GM04503 (cell line): Measurements from ENCODE around the gene SWSAP1.
A peak's percentile ranks its signal among the peaks of the same experiment; 100 is the strongest.
"Not testable (repeated sequence)": the region's sequence is repeated elsewhere in the genome, so short reads cannot be mapped to it uniquely, and the experiment has no call there.

ENCODE experiments used
- DNase-seq: peaks from one replicate; pipeline ENCODE4 v3.0.0-alpha.2; 2012; ENCODE audit warnings: low read depth

SWSAP1 gene, protein sequence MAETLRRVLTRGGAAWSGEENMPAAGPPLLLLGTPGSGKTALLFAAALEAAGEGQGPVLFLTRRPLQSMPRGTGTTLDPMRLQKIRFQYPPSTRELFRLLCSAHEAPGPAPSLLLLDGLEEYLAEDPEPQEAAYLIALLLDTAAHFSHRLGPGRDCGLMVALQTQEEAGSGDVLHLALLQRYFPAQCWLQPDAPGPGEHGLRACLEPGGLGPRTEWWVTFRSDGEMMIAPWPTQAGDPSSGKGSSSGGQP

DNA sequence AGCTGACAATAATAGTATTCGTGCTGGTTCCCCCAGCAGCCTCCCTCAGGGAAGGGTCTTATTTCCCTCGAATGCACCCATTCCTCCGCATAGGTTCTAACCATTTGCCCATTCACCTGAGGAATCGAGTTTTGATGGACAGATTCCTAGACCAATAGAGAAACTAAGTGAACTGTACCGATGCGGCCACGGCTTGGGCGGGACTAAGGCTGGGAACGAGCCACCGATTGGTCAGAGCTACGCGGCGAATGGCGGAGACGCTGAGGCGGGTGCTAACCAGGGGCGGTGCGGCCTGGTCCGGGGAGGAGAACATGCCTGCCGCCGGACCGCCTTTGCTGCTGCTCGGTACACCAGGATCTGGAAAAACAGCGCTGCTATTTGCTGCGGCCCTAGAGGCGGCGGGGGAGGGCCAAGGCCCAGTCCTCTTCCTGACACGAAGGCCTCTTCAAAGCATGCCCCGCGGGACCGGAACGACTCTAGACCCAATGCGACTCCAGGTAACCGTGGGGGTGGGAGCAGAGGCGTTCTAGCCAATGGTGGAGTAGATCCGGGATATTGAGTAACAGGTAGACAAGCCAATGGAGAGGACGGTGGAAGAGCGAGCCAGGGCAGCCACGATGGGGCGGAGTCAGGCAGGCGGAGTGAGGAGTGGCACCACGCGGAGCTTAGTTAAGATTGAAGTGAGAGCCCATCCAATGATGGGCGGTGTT is at the start of gene SWSAP1:
TSS of gene SWSAP1 (plus strand) at position 234 of the 710 bp plus-strand sequence. CDS start at position 249, 15 bp downstream.
- peak; percentile 97 for DNase-seq

DNA sequence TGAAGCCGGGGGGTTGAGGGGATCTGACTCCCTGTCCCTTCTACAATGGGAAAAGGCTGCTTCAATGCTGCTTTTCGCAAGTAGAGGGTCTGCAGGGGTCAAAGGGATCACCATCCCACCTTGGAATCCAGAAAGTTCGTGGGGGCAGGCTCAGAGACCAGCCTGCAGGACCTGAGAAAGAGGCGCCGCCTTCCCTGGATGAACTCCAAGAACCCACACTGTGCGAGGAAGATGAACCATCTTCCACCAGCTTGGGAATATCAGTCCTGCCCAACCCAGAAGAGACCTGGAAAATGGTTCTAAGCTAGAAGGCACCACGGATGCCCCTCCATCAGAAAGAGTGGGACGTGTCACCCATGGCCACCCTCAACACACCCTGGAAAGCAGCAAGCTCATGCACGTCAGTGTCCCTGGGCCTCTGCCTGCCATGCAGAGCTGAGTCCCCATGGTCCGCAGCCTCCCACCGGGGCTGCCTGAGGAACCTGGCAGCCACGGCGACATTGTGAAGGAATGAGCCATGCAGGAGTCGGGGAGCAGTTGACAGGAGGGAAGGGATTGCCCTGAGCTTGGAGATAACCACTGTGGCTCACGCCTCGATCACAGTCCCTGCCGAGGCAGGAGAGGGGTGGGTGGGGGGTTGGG is 49.6 kb upstream of the SWSAP1 start:
- DNase-seq, result no peak

DNA sequence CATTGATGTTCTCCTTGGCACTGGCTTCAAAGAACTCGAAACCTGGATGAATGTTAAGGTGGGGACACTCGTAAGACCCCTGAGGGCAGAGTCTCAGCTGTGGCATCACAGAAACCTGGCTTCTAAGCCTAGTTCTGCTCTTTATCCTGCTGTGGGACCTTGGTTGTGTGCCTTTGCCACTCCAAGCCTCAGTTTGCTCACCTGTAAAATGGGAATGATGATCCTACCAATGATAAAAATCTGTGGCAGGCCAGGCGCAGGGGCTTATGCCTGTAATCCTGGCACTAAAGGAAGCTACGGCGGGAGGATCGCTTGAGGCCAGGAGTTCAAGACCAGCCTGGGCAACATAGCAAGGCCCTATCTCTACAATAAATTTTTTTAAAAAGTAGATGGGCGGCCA is 48.9 kb upstream of the SWSAP1 start:
- no peak for DNase-seq

DNA sequence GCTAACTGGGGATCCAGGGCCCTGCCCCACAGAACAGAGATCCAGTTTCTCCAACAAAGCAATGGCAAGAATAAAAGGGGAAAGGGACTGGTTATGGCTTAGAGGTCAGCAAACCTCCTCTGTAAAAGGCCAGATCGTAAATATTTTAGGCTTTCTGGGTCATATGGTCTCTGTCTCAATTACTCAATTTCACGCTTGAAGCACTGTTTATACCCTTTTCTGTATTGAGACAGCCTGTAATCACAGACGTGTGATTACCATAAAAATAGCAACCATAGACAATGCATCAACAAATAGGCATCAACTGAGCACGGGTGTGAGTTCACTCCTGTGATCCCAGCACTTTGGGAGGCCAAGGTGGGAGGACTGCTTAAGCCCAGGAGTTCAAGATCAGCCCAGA is 44.3 kb upstream of the SWSAP1 start:
- no peak for DNase-seq

DNA sequence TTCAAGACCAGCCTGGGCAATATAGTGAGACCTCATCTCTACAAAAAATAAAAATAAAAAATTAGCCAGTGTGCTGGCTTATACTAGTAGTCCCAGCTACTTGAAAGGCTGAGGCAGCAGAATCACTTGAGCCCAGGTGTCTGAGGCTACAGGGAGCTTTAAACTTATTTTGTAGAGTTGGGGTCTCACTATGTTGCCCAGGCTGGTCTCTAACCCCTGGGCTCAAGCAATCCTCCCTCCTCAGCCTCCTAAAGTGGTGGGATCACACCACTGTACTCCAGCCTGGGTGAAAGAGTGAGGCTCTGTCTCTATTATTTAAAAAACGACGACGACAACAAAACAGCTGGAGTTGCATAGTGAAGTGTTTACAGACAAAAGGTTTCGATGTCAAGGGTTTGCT is 43.0 kb upstream of the SWSAP1 start:
- no peak for DNase-seq

DNA sequence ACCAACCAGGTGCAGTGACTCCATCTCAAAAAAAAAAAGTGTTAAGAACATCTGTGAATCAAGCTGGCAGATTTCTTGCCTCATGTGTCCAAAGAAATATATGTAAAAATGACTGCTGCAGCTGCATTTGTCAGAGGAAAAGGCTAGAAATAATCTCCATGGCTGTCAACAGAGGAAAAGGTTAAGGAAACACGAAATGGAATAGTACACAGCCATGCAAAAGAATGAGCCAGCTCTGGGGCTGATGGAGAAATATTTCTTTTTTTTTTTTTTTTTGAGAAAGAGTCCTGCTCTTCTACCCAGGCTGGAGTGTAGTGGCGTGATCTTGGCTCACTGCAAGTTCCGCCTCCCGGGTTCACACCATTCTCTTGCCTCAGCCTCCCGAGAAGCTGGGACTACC is 41.6 kb upstream of the SWSAP1 start:
- DNase-seq, result no peak

DNA sequence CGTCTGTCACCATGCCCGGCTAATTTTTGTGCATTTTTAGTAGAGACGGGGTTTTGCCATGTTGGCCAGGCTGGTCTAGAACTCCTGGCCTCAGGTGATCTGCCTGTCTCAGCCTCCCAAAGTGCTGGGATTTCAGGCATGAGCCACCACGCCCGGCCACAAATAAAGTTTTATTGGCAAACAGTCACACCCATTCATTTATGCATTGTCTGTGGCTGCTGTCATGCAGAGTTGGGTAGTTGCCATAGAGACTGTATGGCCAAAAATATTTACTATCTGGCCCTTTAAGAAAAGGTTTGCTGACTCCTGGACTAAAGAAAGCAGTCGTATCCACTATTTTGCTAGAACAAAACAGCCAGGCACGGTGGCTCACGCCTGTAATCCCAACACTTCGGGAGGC is 40.6 kb upstream of the SWSAP1 start:
- DNase-seq, result not testable (repeated sequence)

DNA sequence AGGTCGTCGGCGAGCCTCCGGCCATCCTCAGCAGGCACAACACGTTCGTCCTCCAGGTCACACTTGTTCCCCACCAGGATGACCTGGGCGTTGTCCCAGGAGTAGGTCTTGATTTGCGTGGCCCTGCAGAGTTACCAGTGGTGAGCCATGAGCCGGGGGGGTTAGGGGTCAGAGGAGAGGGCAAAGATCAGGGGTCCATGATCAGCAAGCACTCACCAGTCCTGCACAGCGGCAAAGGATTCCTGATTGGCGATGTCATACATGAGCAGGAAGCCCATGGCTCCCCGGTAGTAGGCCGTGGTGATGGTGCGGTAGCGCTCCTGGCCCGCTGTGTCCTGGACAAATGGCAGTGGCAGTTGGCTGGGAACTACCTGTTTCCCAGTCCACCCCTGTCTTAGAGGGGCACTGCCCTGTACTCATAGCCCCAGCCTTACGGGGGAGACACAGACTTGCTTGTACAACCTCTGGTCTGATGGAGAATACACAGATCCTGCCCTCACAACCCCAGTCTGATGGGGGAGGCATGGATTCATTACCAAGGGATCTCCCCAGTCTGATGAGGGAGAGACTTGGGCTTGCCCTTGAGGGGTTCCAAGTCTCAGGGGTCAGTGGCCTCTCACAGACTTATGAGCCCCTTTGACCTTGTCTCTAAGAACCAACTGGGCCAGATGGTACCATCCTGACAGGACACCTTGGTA is 38.9 kb upstream of the SWSAP1 start:
- no peak for DNase-seq

DNA sequence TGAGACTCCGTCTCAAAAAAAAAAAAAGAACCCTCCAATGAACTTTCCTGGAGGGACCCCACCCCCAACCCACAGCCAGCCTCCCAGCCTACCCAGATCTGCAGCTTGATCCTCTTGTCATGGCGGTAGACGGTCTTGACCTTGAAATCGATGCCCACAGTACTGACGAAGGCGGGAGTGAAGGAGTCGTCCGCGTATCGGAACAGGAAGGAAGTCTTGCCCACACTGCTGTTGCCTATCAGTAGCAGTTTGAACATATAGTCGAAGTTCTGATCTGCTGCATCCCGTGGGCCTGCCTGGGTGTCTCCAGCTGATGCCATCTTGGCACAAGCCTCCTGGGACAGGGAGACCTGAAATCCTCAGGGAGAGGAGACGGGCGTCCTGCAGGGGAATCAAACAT is 37.4 kb upstream of the SWSAP1 start:
- no peak for DNase-seq

DNA sequence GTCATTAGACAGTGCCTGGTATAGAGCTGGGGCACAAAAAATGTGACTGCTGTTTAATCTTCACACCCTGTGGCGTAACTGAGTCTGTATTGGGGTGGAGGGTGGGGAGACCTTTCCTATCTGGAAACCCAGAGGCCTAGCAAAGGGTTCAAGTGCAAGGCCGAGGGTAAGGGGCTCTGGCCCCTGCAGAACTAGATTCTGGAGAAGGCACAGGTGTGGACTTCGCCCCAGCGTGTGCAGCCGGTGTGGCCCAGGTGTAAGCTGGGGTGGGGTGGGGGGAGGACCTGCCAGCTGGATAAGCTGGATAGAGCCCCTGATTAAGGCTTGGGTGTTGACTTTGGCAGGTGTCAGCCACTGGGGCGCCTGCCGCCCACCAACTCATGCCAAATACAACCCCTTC is 36.3 kb upstream of the SWSAP1 start:
- no peak for DNase-seq

DNA sequence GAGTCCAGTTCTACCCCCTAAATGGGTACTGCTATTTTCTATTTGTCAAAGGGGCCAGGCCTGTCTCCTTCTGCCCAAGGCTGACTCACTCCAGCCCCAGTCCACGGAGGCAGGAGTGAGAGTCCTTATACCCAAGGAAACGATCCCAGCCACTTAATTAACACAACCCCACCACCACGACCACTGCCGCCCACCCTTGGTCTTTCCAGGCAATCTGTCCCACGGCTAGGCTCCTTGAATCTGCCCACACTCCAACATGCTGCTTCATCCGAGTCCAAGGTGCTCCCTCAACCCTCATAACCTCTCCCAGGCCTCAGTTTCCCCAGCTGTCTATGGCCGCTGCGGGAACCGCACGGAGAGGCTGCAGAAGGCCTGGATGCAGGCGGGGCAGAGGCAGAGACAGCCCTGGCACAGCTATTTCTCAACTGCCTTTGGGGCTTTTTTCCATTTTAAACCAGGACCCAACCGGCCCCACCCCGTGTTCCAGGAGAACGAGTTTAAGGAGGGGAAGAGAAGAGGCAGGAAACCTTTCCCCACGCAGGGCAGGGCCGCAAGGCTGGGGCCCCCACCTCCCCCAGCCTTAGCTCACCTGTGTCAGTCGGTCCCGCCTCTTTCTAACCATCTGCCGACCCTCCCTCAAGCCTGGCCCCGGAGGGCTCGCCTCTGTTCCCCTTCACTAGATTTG is 35.8 kb upstream of the SWSAP1 start:
- no peak for DNase-seq

DNA sequence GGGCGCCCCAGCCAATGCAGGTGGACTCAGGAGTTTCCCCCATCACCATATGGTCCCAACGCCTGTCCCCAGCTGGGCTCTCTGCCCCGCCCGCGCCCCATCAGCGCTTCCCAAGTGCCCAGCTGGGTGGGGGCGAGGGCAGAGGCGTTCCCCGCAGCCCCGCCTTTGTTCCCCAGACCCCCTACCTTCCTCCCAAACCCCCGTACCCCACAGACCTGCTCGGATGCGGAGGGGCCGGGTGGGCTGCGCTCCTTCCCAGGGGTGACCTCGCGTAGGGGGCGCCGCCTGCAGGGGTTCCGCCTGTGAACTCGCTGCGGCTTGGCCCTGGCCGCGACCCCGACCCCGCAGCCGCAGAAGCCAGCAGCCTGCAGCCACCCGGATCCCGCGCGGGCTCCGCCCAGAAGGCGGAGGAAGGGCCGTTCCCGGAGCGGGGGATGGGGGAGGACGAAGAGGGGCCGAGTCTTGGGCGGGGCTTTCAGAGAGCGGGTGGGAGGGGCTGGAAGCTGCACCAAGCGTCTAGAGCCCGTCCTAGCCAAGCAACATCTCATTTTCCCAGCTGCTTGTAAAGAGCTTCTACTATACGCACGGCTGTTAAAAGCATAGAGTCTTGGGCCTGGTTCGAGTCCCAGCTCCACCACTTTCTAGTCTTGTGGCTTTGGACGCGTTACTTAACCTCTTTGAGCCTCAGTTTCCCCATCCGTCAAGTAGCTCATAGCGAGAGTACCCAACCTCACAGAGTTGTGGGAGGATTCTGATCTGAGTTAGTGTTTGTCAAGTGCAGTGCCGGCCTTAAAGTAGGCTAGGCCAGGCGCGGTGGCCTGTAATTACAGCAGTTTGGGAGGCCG is 35.0 kb upstream of the SWSAP1 start, which contains the start of gene RAB3D:
TSS of gene RAB3D (minus strand) at position 404 of the 845 bp plus-strand sequence. CDS start 2,258 bp downstream, outside the sequence.
- peak; percentile 31 for DNase-seq

DNA sequence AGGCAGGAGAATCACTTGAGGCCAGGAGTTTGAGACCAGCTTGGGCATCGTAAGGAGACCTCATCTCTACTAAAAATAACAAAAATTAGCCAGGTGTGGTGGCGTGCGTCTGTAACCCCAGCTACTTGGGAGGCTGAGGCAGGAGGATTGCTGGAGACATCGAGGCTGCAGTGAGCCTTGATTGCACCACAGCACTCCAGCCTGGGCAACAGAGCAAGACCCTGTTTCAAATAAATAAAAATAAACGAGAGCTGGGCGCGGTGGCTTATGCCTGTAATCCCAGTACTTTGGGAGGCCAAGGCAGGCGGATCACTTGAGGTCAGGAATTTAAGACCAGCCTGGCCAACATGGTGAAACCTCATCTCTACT is 34.4 kb upstream of the SWSAP1 start:
- DNase-seq, result not testable (repeated sequence)

DNA sequence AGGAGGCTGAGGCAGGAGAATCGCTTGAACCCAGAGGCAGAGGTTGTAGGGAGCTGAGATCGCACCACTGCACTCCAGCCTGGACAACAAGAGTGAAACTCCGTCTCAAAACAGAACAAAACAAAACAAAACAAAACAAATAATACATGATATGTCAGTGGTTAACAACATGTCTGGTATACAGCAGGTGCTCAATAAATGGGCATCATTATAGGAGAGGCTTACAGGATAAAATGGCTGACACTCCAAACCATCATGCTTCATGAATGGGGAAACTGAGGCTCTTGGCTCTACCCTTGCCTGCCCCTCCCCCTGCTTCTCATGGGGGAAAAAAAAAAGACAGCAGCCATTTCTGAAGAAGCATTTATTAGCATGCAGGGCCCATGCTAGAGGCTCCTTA is 32.0 kb upstream of the SWSAP1 start:
- no peak for DNase-seq

DNA sequence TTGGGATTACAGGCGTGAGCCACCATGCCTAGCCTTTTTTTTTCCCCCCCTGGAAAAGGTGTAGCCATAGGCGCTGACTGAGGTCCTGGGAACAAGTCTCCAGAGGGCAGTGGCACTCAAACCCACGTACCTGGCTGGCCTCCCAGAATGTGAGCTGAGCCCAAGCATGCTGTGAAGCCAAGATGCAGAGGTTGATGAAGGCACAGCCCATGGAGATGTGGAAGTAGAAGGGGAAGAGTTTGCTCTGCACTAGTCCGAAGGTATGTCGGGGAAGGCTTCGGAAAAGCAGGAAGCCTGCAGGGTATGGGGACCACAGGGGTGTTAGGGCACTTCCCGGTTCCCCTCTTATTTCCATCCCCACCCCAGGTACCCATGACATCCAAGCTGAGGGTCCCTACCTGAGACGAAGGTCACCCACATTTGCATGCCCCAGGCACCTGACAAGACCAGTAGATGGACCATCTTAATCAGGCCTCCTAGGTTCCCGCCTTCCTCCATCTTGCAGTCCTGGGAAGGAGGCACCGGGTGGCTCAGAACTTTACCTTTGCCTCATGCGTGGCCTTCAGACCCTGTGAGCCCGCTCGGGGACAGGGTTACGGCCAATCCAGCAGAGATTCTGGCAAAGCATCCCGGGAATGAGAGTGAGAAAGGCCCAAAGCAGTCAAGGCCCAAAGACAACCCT is 29.2 kb upstream of the SWSAP1 start:
- DNase-seq, result no peak

DNA sequence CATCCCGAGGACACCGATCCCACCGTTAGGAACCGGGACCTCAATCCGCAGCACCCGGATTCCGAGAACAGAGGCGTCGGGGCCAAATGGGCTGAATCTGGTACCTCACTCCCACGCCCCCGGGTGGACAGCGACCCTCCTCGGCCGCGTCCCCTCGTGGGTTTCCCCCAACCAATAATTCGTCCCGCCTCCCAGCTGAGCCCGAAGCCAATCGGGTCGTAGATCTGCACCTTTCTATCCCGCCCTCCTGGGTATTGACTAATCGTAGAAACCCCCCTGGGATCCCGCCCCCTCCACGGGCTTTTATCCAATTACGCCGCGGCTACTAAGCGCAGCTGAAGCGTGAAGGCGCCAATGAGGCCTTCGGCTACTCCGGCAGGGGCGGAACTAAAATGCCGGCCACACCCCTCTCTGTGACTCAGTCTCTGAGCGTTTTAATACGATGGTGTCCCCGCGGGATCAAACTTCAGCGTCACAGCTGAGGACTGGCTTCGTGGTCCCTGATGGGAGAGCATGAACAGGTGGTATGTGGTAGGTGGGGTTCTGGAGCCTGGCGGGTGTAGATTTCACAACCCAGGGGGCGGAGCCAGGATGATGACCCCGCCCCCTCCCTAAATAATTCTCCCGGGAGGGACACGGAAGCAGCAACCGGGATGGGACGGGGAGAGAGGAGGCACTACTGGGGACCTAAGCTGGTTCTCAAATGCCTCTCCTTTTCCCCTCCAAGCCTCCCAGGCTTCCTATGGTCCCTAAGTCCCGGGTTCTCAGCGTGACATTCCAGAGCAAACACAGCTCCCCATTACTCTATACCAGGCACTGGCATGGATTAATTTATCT is 28.1 kb upstream of the SWSAP1 start, which contains the start of the genes CCDC159 and TMEM205:
TSS of gene CCDC159 (plus strand) at position 416 of the 837 bp plus-strand sequence. CDS start at position 504, 88 bp downstream.
TSS of gene TMEM205 (minus strand) at position 165 of the 837 bp plus-strand sequence. CDS start 649 bp downstream, outside the sequence.
- peak; percentile 96 for DNase-seq

DNA sequence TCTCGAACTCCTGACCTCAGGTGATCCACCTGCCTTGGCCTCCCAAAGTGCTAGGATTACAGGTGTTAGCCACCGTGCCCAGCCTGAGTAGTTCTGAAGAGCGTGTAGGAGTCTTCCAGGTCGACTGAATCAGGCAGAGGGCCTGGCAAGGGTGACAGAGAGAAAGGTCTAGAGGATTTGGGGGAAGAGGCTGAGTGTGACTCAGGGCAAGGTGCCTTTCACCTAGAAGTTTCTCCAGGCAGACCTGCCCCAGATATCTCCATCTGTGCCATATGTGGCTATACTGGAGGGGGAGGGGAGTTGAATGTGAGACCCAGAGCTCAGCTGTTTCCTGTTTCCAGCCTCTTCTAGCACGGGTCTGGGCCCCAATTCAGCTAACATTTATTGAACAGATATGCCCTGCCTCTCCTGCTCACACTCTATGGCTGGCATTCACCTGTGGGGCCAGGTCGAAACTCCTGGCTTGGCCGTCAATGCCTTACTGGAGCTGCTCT is 26.9 kb upstream of the SWSAP1 start:
- no peak for DNase-seq

DNA sequence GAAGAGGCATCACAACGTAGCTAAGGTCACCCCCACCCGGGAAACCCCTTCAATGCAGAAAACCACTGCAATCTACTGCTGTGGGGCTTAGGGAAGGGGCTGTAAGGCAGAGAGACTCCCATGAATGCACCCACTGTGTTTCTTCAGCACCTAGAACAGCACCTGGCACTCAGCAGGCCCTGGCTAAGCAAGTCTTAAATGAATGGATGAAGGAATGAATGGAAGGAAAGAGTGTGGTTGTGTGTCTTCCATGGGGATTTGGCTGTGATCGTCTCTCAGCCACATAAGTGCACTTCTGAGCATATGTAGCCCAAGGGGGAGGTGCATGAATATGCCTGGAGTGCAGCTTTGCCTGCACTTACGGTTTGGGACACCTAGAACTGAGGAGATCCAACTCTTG is 25.3 kb upstream of the SWSAP1 start:
- DNase-seq, result no peak

DNA sequence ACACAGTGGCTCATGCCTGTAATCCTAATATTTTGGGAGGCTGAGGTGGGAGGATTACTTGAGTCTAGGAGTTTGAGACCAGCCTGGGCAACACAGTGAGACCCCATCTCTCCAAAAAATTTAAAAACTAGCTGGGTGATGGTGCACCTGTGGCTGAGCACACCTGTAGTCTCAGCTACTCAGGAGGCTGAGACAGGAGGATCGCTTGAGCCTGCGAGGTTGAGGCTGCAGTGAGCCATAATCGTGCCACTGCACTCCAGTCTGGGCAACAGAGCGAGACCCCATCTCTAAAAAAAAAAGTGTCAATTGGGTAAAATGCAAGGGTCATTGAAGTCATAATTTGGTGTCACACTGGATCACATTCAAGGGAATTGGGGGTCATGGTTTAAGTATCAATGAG is 20.4 kb upstream of the SWSAP1 start:
- DNase-seq, result not testable (repeated sequence)
